Measurements from ENCODE around the gene MRM3. TPM values are rescaled to one million over a fixed set of nuclear protein-coding genes. Genes with fewer than 3 reads are reported as not detected.
A peak's percentile ranks its signal among the peaks of the same experiment; 100 is the strongest.

The MRM3 gene
- total and polyA plus RNA-seq, 12 donors, result 11.6 to 23.7 (median 20.4) TPM

GRCh38 chr17:737561-738113 lies 44.5 kb upstream of the MRM3 start:
- Histone ChIP-seq H3K9me3 (no peaks in the 10 kb centered on the region), H3K4me1 (peaks cover 0 to 24% (median 8%) of the 10 kb centered on the region in 9 donors), H3K27me3 (no peaks in the 10 kb centered on the region), H3K27ac (no peak overlapping the region), H3K4me3 (no peak overlapping the region), H3K36me3 (peaks cover 0 to 76% (median 5%) of the 10 kb centered on the region in 9 donors)
- WGBS, 2 donors, result 96% methylated on average over 13 of the region's 13 CpGs
- TF ChIP-seq, protein P1, sequence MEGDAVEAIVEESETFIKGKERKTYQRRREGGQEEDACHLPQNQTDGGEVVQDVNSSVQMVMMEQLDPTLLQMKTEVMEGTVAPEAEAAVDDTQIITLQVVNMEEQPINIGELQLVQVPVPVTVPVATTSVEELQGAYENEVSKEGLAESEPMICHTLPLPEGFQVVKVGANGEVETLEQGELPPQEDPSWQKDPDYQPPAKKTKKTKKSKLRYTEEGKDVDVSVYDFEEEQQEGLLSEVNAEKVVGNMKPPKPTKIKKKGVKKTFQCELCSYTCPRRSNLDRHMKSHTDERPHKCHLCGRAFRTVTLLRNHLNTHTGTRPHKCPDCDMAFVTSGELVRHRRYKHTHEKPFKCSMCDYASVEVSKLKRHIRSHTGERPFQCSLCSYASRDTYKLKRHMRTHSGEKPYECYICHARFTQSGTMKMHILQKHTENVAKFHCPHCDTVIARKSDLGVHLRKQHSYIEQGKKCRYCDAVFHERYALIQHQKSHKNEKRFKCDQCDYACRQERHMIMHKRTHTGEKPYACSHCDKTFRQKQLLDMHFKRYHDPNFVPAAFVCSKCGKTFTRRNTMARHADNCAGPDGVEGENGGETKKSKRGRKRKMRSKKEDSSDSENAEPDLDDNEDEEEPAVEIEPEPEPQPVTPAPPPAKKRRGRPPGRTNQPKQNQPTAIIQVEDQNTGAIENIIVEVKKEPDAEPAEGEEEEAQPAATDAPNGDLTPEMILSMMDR (IDR thresholded peaks at IDR 0.05), result no peak
- ATAC-seq (no peak), DNase-seq (no peak)
- intact Hi-C loops (cut with DNase I), result no loop called here

DNA sequence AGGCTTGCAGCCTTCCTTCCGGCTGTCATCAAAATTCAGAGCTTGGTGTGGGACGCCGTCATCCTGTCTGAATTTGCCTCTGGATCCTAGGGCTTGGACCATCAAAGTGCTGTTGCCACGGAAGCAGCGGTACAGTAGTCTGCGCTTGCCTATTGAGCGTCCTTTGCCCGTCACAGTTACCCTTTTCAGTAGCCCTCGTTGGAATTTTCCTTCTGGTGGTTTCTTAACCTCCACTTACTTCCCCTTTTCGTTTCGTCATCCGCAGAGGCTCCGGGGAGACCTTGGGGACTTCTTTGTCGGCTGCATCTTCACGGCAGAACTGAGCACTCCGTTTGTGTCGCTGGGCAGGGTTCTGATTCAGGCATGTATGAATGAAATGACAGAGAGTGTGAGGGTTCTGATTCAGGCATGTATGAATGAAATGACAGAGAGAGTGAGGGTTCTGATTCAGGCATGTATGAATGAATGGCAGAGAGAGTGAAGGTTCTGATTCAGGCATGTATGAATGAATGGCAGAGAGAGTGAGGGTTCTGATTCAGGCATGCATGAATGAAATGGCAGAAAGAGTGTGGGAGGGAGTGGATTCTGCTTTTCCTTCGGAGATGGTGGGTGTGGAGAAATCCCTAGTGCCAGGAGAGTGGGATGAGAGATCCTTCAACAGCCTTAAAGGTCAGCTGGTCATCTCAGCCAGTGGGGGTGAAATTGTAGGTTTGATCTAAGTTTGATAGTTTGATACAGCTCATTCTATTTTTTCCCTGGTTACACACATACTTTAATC lies 41.7 kb upstream of the MRM3 start:
- DNase-seq (no peak), ATAC-seq (peak in 4 of 8 donors; percentile 16 to 36 (median 26))
- H3K27ac ChIP-seq, result peak overlapping the region in 1 of 10 donors; percentile 36
- H3K27me3 ChIP-seq, result no peaks in the 10 kb centered on the region
- H3K36me3 ChIP-seq, result peaks cover 0 to 93% (median 14%) of the 10 kb centered on the region in 9 donors
- intact Hi-C loops (cut with DNase I), result no loop called here
- TF ChIP-seq, protein P1 (IDR thresholded peaks at IDR 0.05), result no peak
- no peaks in the 10 kb centered on the region for H3K9me3 ChIP-seq
- H3K4me1 ChIP-seq, result peaks cover 0 to 14% (median 0%) of the 10 kb centered on the region in 9 donors
- no peak overlapping the region for H3K4me3 ChIP-seq
- 81 to 82% methylated on average over 18 of the region's 18 CpGs for WGBS, 2 donors

GRCh38 chr17:742147-742793 lies 39.9 kb upstream of the MRM3 start:
- ATAC-seq (no peak), DNase-seq (no peak)
- TF ChIP-seq, protein P1 (IDR thresholded peaks at IDR 0.05), result no peak
- H3K4me3 ChIP-seq, result no peak overlapping the region
- 88 to 91% methylated on average over 11 of the region's 11 CpGs for WGBS, 2 donors
- H3K9me3 ChIP-seq, result no peaks in the 10 kb centered on the region
- peaks cover 0 to 14% (median 0%) of the 10 kb centered on the region in 9 donors for H3K4me1 ChIP-seq
- H3K27me3 ChIP-seq, result no peaks in the 10 kb centered on the region
- peaks cover 4 to 100% (median 28%) of the 10 kb centered on the region in 9 donors for H3K36me3 ChIP-seq
- H3K27ac ChIP-seq, result no peak overlapping the region
- intact Hi-C loops (cut with DNase I), result no loop called here

DNA sequence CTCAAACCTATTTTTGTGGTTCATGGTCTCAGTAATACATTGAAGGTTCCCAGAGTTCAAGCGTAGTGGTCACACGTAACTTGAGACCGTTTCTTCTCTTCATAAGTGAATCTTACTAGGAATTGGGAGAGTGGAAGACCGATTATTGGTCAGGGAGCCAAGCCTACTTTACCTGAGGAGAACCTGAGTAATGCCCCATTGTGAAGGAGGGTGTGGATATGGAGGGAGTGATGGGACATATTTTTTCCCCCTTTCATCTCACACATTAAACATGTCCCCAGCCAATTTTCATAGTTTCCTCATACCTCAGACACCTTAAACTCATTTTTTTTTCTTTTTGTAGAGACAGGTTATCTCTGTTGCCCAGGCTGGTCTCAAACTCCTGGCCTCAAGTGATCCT lies 39.0 kb upstream of the MRM3 start:
- TF ChIP-seq, protein P1 (IDR thresholded peaks at IDR 0.05), result no peak
- DNase-seq, result no peak
- WGBS, 2 donors, result 96 to 98% methylated on average over 4 of the region's 4 CpGs
- Histone ChIP-seq H3K27ac (no peak overlapping the region), H3K36me3 (peaks cover 4 to 100% (median 35%) of the 10 kb centered on the region in 9 donors), H3K27me3 (no peaks in the 10 kb centered on the region), H3K4me1 (peaks cover 0 to 14% (median 0%) of the 10 kb centered on the region in 9 donors), H3K9me3 (no peaks in the 10 kb centered on the region), H3K4me3 (no peak overlapping the region)
- ATAC-seq, result no peak
- intact Hi-C loops (cut with DNase I), result no loop called here

Measured in heart right ventricle (tissue), 16 donors.